ENCODE data around the gene FARSA.

DNA sequence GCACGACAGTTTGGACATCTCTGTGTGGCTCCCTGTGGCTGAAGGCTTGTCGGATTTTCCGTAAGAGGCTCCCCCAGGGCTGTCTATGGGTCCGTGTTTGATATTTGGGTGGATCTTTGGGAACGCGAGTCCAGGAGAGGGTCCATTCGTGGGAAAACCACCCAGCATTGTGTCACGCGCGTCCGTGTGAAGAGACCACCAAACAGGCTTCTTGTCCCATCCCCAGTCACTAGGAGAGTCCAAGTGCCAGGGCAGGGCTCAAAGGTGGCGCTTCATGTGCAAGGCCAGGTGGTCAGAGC, 48.9 kb downstream of the FARSA start:
- TF ChIP-seq CTCF (IDR thresholded peaks at IDR 0.05) (no peak), EZH2 (IDR thresholded peaks at IDR 0.05; ENCODE audit: borderline replicate concordance, insufficient read depth, low read depth, low read length, poor library complexity, severe bottlenecking) (no peak)

All from B cell (primary cell).